RWPE1 (cell line): ENCODE data around the gene ZER1.
"Not testable (repeated sequence)": the region's sequence is repeated elsewhere in the genome, so short reads cannot be mapped to it uniquely, and the experiment has no call there.

Source experiments
- CTCF ChIA-PET: fragments of 350-600 bp; sonication (Branson Sonifier 250); formaldehyde crosslinking; extraction: SDS; loops from one replicate; lab custom pipeline; 2021; lab: Yijun Ruan, JAX
- POLR2A ChIA-PET: fragments of 400-600 bp; formaldehyde crosslinking; extraction: SDS; loops from one replicate; lab custom pipeline; 2020; ENCODE audit warnings: antibody characterized with exemption; ENCODE audit not compliant: low non-redundant PET; lab: Yijun Ruan, JAX
- DNase-seq: peaks from one replicate; pipeline ENCODE4 v3.0.0; 2012; ENCODE audit warnings: low spot score
- H3K27ac ChIP-seq: fragments of 450-650 bp; 2 replicates; pipeline ENCODE4 v1.5.1; 2017
- CTCF ChIP-seq: fragments of 450-650 bp; conservative IDR thresholded peaks from 2 replicates; pipeline ENCODE4 v1.5.1; 2017; ENCODE audit warnings: low read depth, mild to moderate bottlenecking

Gene ZER1

GRCh38 chr9:128694344-128694743, 77.4 kb downstream of the ZER1 start:
- CTCF ChIA-PET = interaction anchor here (1.6 kb wide), 1 partner anchor 8 kb away, joined by 5 read pairs; the partner anchor contains the start of gene PKN3
- H3K27ac ChIP-seq = no peak overlapping the region
- POLR2A ChIA-PET = no interaction called here

GRCh38 chr9:128693738-128694137, 78.0 kb downstream of the ZER1 start:
- H3K27ac ChIP-seq, POLR2A ChIA-PET, DNase-seq: not testable (repeated sequence)
- CTCF ChIA-PET = interaction anchor here (0.7 to 1.6 kb wide), 2 partner anchors 8 to 29 kb away, joined by 3 to 5 read pairs; partner anchors contain the start of gene PKN3

More at GRCh38 chr9:128694344-128694743, 77.4 kb downstream of the ZER1 start:
- TF ChIP-seq CTCF = no peak
- no peak for DNase-seq

GRCh38 chr9:128690684-128691034, 81.1 kb downstream of the ZER1 start:
- H3K27ac ChIP-seq = peak overlapping the region; percentile 98
- CTCF ChIA-PET = interaction anchor here (0.7 to 1.2 kb wide), 3 partner anchors 11 to 163 kb away, joined by 3 to 4 read pairs (median 4); partner anchors contain the start of gene PKN3
- no peak for DNase-seq
- no peak for TF ChIP-seq CTCF
- POLR2A ChIA-PET = no interaction called here

GRCh38 chr9:128689820-128690683, 81.7 kb downstream of the ZER1 start:
- peak; percentile 89 for DNase-seq
- POLR2A ChIA-PET = no interaction called here
- TF ChIP-seq CTCF = no peak
- CTCF ChIA-PET = interaction anchor here (0.7 to 1.2 kb wide), 4 partner anchors 12 to 163 kb away, joined by 3 to 4 read pairs (median 4); partner anchors contain the start of gene PKN3
- peak overlapping the region; percentile 98 for H3K27ac ChIP-seq

GRCh38 chr9:128689293-128689774, 82.4 kb downstream of the ZER1 start:
- peak overlapping the region; percentile 98 for H3K27ac ChIP-seq
- CTCF ChIA-PET = no interaction called here
- TF ChIP-seq CTCF = no peak
- POLR2A ChIA-PET = interaction anchor here (0.5 kb wide), 1 partner anchor 1316 kb away, joined by 3 read pairs; no protein-coding TSS in a partner anchor
- DNase-seq = peak; percentile 55

- H3K27ac ChIP-seq = peak within 1 kb of the TSS; percentile 98
- DNase-seq = peak; percentile 100
- ChIA-PET CTCF (no interaction called here), POLR2A (interaction anchor here (0.5 kb wide), 1 partner anchor 1316 kb away, joined by 3 read pairs; no protein-coding TSS in a partner anchor)
- no peak for TF ChIP-seq CTCF
These were observed 83.0 kb downstream of the ZER1 start, which contains the start of gene SET for GRCh38 chr9:128688501-128689292. TSS of gene SET (plus strand) at chr9:128689222. CDS start at chr9:128689583, 361 bp downstream.
